Measurements from ENCODE around the gene MTCL1. TPM values are rescaled to one million over a fixed set of nuclear protein-coding genes. Genes with fewer than 3 reads are reported as not detected.

Gene MTCL1
- total RNA-seq, 1 donor from 2014 or later = 100 TPM

DNA sequence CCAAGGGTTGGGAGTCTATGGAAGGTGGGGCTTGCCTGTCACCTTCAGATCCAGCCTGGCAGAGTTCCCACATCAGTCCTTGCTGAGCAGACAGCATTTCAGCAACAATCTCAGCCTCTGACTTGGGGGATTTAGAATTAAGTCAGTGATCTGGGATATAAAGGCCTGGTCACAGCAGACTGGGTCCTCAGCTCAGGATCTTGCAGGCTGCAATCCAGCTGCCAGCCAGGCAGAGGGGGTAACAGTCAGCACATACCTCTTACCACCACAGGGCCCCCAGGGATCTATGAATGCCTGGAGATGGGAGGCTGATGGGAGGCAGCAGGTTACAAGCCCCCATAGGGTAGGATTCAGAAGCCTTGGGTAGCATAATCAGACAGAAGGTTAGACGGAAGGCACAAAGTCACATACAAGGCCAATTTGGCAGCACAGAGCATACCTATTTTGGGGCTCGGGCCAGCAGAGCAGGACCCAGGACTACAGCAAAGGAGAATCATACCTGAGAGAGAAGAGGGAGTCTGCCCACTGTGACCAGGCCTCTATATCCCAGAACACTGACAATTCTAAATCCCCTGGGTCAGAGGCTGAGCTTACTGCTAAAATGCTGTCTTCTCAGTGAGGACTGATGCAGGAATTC, 163.5 kb downstream of the MTCL1 start:
- TF ChIP-seq, protein P1, sequence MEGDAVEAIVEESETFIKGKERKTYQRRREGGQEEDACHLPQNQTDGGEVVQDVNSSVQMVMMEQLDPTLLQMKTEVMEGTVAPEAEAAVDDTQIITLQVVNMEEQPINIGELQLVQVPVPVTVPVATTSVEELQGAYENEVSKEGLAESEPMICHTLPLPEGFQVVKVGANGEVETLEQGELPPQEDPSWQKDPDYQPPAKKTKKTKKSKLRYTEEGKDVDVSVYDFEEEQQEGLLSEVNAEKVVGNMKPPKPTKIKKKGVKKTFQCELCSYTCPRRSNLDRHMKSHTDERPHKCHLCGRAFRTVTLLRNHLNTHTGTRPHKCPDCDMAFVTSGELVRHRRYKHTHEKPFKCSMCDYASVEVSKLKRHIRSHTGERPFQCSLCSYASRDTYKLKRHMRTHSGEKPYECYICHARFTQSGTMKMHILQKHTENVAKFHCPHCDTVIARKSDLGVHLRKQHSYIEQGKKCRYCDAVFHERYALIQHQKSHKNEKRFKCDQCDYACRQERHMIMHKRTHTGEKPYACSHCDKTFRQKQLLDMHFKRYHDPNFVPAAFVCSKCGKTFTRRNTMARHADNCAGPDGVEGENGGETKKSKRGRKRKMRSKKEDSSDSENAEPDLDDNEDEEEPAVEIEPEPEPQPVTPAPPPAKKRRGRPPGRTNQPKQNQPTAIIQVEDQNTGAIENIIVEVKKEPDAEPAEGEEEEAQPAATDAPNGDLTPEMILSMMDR (IDR thresholded peaks at IDR 0.05; ENCODE audit: partially characterized antibody, unreplicated experiment) = no peak
- no peak overlapping the region for H3K27ac Mint-ChIP-seq (ENCODE audit: unreplicated experiment)
- no peak overlapping the region for H3K4me3 Mint-ChIP-seq (ENCODE audit: unreplicated experiment)
- H3K9me3 Mint-ChIP-seq (ENCODE audit: unreplicated experiment) = no peaks in the 10 kb centered on the region
- DNase-seq = no peak
- H3K36me3 Mint-ChIP-seq (ENCODE audit: unreplicated experiment) = peaks cover 4% of the 10 kb centered on the region
- H3K4me1 Mint-ChIP-seq (ENCODE audit: low read depth, unreplicated experiment) = peaks cover 5% of the 10 kb centered on the region
- no peaks in the 10 kb centered on the region for H3K27me3 Mint-ChIP-seq (ENCODE audit: unreplicated experiment)

DNA sequence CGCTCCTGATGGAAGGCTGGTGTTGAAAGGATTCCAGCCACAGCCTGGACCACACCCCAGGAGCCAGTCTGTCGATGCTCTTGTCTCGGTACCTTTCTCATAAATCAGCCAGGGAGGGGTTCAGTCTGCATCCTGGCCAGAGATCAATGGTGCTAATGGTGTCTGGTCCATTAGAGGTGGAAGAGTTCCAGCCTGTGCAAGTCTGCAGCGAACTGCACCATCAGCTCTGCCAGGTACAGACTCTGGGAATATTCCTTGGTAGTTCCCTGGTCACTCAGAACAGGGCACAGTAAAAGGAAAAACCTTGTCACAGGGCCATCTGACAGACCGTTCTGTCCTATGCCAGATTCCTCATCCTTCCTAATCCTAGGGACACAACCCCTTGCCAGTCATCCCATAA, 164.3 kb downstream of the MTCL1 start:
- H3K4me3 Mint-ChIP-seq (ENCODE audit: unreplicated experiment) = no peak overlapping the region
- peaks cover 5% of the 10 kb centered on the region for H3K4me1 Mint-ChIP-seq (ENCODE audit: low read depth, unreplicated experiment)
- no peaks in the 10 kb centered on the region for H3K27me3 Mint-ChIP-seq (ENCODE audit: unreplicated experiment)
- TF ChIP-seq, protein P1 (IDR thresholded peaks at IDR 0.05; ENCODE audit: partially characterized antibody, unreplicated experiment) = no peak
- no peaks in the 10 kb centered on the region for H3K9me3 Mint-ChIP-seq (ENCODE audit: unreplicated experiment)
- peaks cover 4% of the 10 kb centered on the region for H3K36me3 Mint-ChIP-seq (ENCODE audit: unreplicated experiment)
- H3K27ac Mint-ChIP-seq (ENCODE audit: unreplicated experiment) = no peak overlapping the region
- DNase-seq = no peak

DNA sequence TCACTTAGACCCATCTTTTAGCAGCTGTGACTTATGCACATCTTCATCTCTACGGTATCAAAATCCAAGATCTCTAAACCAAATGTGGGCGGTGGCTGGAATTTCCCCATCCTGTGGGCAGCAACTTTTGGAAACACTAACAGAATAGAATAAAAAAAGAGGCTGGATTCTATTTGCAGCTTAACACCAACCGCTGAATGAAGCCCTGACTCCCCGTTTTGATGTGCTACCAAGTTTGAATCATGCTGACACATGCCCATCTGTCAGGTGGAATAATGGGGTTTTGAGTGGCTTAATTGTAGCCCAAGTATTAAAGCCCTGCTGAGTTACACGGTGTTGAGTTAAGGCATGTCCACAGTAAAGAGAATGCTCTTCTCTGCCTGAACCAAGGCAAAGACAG, 165.2 kb downstream of the MTCL1 start:
- peaks cover 2% of the 10 kb centered on the region for H3K9me3 Mint-ChIP-seq (ENCODE audit: unreplicated experiment)
- DNase-seq = no peak
- H3K27ac Mint-ChIP-seq (ENCODE audit: unreplicated experiment) = no peak overlapping the region

DNA sequence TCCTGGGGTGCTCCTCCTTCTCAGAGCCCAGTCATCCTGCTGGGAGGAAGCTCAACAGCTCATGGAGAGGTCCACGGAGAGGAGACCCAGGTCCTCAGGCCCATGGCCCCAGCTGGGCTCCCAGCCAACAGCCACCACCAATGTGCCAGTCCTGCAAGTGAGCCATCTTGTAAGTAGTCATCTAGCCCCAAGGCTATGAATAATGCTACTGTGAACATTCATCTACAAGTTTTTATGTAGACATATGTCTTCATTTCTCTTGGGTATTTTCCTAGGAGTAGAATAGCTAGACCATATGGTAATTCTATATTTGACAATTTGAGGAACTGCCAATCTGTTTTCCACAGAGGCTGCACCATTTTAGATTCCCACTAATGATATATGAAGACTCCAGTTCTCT, 166.1 kb downstream of the MTCL1 start:
- Mint-ChIP-seq H3K27ac (ENCODE audit: unreplicated experiment) (no peak overlapping the region), H3K9me3 (ENCODE audit: unreplicated experiment) (peaks cover 2% of the 10 kb centered on the region), H3K4me1 (ENCODE audit: low read depth, unreplicated experiment) (peaks cover 5% of the 10 kb centered on the region), H3K36me3 (ENCODE audit: unreplicated experiment) (no peaks in the 10 kb centered on the region), H3K4me3 (ENCODE audit: unreplicated experiment) (no peak overlapping the region), H3K27me3 (ENCODE audit: unreplicated experiment) (no peaks in the 10 kb centered on the region)
- TF ChIP-seq, protein P1 (IDR thresholded peaks at IDR 0.05; ENCODE audit: partially characterized antibody, unreplicated experiment) = no peak
- no peak for DNase-seq

More for the DNA sequence above, 165.2 kb downstream of the MTCL1 start:
- TF ChIP-seq, protein P1 (IDR thresholded peaks at IDR 0.05; ENCODE audit: partially characterized antibody, unreplicated experiment) = no peak
- Mint-ChIP-seq H3K36me3 (ENCODE audit: unreplicated experiment) (peaks cover 2% of the 10 kb centered on the region), H3K27me3 (ENCODE audit: unreplicated experiment) (no peaks in the 10 kb centered on the region), H3K4me1 (ENCODE audit: low read depth, unreplicated experiment) (peaks cover 5% of the 10 kb centered on the region), H3K4me3 (ENCODE audit: unreplicated experiment) (no peak overlapping the region)

DNA sequence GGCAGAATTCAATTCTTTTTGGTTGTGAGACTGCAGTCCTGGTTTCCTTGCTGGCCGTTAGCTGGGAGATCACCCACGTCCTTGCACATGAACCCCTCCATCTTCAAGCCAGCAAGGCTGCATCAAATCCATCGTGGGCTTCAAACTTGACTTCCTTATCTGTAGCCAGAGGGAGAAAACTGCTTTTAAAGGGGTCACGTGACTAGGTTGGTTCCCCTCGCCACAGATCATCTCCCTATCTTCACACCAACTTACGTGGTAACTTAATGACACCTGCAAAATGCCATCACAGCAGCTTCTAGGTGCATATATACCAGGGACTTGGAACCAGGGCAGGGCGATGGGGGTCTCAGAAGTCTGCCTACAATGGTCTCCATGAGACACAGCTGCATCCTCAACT, 169.5 kb downstream of the MTCL1 start:
- no peak for DNase-seq
- Mint-ChIP-seq H3K4me1 (ENCODE audit: low read depth, unreplicated experiment) (peaks cover 7% of the 10 kb centered on the region), H3K36me3 (ENCODE audit: unreplicated experiment) (no peaks in the 10 kb centered on the region), H3K27ac (ENCODE audit: unreplicated experiment) (no peak overlapping the region), H3K27me3 (ENCODE audit: unreplicated experiment) (no peaks in the 10 kb centered on the region), H3K9me3 (ENCODE audit: unreplicated experiment) (peaks cover 2% of the 10 kb centered on the region), H3K4me3 (ENCODE audit: unreplicated experiment) (no peak overlapping the region)
- TF ChIP-seq, protein P1 (IDR thresholded peaks at IDR 0.05; ENCODE audit: partially characterized antibody, unreplicated experiment) = no peak

Data from glutamatergic neuron (in vitro differentiated cells).